Spleen (tissue), 7 donors: ENCODE measurements around the gene MTA2.

Experiments used
- CTCF ChIP-seq, 11 experiments: fragments of 200-600 bp in 7 of 11; fragments of 450-650 bp in 4 of 11; sonication (generic) in 4 of 11; IDR thresholded peaks in 8 of 11; conservative IDR thresholded peaks in 3 of 11; 1 replicate in 7 of 11; 2 replicates in 4 of 11; pipeline versions ENCODE4 v1.4.0 to v1.8.0; 2016 to 2021; ENCODE audit warnings: antibody characterized with exemption in 11 of 11, inconsistent platforms in 4 of 11, mild to moderate bottlenecking in 1 of 11
- POLR2A ChIP-seq, 3 donors: fragments of 450-650 bp; IDR thresholded peaks; one replicate each; pipeline ENCODE4 v1.5.1; 2017; ENCODE audit warnings: antibody characterized with exemption in 3 of 3, mild to moderate bottlenecking in 1 of 3
- POLR2AphosphoS5 ChIP-seq, 3 donors: sonication (generic); formaldehyde crosslinking; IDR thresholded peaks; one replicate each; pipeline ENCODE4 v1.5.1; 2017; ENCODE audit warnings: antibody characterized with exemption in 3 of 3
- donor health status: DM: no; HTN: no; CAD: no; lungs with moderate emphysema.
- donor health status: DM: no; HTN: no; CAD: no.
- donor health status: DM: no; HTN: no; CAD: no.

DNA sequence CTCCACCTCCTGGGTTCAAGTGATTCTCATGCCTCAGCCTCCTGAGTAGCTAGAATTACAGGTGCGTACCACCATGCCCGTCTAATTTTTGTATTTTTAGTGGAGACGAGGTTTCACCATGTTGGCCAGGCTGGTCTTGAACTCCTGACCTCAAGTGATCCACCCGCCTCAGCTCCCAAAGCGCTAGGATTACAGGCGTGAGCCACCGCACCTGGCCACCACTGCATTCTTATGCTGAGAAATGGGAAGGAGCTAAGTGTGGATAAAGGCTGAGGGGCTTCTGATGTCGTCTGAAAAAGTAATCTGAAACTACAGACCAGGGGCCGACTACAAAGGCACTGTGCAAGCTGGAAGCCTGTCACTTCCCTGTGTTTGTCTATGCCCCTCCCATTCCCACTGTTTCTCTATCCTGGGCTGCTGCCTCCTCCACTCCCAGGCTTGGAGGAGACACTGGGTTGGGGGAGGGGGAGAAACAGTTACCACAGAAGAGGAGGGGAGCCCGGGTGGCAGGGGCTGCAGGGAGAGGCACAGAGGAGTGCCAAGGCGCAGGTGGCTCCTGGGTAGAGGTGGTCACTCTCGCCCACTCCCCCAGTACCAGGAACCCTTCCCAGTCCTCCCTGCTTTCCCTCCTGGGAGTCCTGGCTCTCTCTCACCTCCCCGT, 2.9 kb upstream of the MTA2 start:
- TF ChIP-seq CTCF (IDR thresholded peaks at IDR 0.05 in 8 of 11, conservative IDR thresholded peaks at IDR 0.05 in 3 of 11), result no peak
- no peak for TF ChIP-seq POLR2A (IDR thresholded peaks at IDR 0.05)
- TF ChIP-seq POLR2AphosphoS5 (IDR thresholded peaks at IDR 0.05), result no peak
